DOHH2 (cell line): ENCODE measurements around the gene SLC11A1.

Source experiments
- EZH2phosphoT487 ChIP-seq: fragments of 200-600 bp; sonication (generic); IDR thresholded peaks from 2 replicates; pipeline ENCODE4 v1.6.1; 2017; ENCODE audit warnings: borderline replicate concordance, mild to moderate bottlenecking, antibody characterized with exemption, low read length, moderate library complexity, mixed read lengths
- TF ChIP-seq, protein P1 (sequence below): fragments of 200-600 bp; sonication (generic); IDR thresholded peaks from one replicate; pipeline ENCODE4 v1.5.1; 2014; ENCODE audit warnings: antibody characterized with exemption, mild to moderate bottlenecking, low read depth, low read length; ENCODE audit not compliant: poor library complexity, severe bottlenecking

DNA sequence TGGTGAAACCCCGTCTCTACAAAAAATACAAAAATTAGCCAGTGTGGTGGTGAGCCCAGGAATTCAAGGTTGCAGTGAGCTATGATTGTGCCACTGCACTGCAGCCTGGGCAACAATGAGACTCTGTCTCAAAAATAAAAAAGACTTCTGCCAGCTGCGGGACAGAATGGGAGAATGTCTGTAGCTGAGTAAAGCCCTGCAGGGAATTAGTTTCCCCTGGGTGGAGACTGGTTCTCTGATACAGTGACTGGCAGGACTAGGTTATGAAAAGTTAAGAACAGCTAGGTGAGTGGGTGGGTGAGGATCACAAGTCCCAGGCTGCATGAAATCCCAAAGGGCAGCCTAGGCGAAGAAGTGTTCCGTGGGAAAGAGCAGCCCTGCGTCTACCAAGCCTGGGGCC is 39.2 kb upstream of the SLC11A1 start:
- TF ChIP-seq, protein P1, sequence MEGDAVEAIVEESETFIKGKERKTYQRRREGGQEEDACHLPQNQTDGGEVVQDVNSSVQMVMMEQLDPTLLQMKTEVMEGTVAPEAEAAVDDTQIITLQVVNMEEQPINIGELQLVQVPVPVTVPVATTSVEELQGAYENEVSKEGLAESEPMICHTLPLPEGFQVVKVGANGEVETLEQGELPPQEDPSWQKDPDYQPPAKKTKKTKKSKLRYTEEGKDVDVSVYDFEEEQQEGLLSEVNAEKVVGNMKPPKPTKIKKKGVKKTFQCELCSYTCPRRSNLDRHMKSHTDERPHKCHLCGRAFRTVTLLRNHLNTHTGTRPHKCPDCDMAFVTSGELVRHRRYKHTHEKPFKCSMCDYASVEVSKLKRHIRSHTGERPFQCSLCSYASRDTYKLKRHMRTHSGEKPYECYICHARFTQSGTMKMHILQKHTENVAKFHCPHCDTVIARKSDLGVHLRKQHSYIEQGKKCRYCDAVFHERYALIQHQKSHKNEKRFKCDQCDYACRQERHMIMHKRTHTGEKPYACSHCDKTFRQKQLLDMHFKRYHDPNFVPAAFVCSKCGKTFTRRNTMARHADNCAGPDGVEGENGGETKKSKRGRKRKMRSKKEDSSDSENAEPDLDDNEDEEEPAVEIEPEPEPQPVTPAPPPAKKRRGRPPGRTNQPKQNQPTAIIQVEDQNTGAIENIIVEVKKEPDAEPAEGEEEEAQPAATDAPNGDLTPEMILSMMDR = no peak
- TF ChIP-seq EZH2phosphoT487 = no peak
